ENCODE results near the gene HOXB5.
A peak's percentile ranks its signal among the peaks of the same experiment; 100 is the strongest.

The HOXB5 gene

GRCh38 chr17:48588074-48588415 lies 5.5 kb downstream of the HOXB5 start:
- DNase-seq, result no peak

GRCh38 chr17:48587276-48588073 lies 6.1 kb downstream of the HOXB5 start:
- DNase-seq, result no peak

GRCh38 chr17:48586355-48587258 lies 7.0 kb downstream of the HOXB5 start:
- no peak for DNase-seq

- DNase-seq, result no peak
Observed at GRCh38 chr17:48584223-48584741, 9.3 kb downstream of the HOXB5 start.

DNA sequence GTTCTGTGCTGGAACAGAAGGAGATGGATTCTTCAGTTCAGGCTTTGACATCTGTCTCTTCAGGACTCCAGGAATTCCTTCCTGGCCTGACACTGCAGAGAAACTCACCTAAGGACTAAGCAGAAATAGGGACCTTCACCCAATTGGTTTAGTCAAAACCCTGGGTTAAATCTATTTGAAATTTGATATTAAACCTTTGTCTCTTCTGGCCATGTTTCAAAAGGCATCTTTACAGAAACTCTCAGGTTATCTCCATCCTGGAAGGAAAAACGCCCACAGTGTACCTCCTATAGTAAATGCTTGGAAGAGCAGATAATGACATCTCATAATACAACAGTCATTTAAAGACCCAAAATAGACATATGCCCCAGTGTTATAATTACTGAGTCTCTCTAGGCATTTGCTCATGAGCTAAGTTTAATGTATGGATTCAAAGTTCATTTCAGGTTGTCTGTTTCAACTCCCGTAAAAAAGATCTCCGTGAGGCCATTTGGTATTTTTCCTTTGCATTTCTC lies 9.8 kb downstream of the HOXB5 start:
- no peak for DNase-seq

DNA sequence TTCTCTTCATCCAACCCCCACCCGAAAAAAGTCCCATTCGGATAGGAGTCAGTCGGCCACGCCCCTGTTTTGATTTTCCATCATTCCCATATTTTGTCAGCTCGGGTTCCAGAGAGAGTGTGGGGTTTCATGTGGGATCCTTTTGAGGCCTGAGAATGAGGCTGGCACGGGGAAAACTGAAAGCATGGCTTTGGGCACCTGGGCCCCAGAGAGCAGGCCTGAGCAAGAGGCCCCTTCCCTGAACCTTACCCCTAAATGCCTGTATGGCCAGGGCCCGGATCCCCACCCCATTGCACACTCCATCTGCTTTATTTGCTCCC lies 10.9 kb downstream of the HOXB5 start:
- DNase-seq, result no peak

GRCh38 chr17:48579760-48580554 lies 13.6 kb downstream of the HOXB5 start:
- DNase-seq, result no peak

DNA sequence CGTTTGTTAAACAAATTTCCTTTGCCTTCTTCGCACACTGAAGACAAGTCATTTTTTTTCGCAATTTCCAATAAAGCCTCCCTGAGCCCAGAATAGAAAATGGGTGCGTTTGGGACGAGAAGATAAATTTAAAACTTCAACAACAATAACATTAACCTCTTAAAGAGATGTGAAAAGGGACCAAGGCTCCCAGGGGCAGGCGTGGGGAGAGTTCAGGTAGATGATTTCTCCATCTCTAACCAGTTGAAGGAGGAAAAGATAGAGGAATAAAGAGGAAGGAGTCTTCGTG lies 14.2 kb downstream of the HOXB5 start:
- DNase-seq, result no peak

- no peak for DNase-seq
Observed at GRCh38 chr17:48578616-48579470, 14.7 kb downstream of the HOXB5 start.

DNA sequence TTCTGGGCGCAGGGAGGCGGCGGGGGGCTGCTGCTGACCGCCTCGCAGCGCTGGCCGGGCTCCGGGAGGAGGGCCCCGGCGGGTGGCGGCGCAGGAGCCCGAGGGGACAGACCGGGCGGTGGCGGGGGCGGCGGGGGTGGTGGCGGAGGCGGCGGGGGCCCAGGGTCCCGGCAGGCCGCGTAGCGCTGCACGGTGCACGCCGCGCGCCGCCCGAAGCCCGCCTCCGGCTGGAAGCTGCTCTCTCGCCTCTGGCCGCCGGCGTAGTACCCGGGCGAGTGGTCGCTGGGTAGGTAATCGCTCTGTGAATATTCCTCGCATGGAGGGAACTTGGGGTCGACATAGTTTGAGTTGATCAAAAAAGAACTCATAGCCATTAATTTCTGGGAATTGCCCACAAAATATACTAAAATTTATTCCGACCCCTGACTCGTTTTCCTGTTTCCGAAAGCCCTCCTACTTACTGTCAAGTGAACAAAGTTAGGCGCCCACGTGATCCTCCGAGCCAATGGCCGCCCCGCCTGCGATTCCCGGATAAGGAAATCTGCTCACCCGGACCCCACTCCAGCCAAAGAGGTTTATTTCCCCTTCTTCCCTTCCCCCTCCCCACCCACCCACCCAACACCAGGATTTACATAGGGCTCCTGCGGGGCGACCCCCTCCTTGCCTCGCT lies 15.5 kb downstream of the HOXB5 start, which contains the start of gene HOXB4:
TSS of gene HOXB4 (minus strand) at position 405 of the 670 bp plus-strand sequence. CDS start at position 374, 31 bp downstream.
- peak; percentile 65 for DNase-seq

DNA sequence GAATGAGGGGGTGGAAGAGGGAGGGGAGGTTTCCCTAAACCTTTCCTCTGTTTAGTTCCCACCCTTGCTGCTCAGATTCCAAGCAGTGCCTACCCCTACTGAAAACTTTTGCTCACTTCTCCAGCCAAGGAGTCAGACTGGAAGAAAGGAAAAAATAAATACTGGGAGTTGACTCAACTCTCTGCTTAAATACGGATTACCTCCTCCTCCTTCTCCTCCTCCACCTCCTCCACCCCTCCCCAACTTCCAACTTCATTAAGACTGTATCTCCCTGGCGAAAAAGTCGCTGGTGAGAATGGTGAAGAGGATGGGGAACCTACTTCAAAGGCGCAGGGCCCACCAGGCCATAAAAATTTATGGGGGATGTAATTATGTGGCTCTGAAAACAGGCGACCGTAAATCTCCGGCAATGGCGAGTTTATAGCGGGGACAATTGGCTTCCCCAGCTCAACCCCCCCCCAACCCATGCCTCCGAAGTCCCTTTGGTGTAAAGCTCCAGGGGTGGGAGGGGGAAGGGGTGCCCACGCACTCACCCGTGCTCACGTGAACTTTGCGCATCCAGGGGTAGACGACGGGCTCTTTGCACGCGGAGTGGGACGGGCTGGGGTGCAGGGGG lies 16.1 kb downstream of the HOXB5 start:
- no peak for DNase-seq

DNA sequence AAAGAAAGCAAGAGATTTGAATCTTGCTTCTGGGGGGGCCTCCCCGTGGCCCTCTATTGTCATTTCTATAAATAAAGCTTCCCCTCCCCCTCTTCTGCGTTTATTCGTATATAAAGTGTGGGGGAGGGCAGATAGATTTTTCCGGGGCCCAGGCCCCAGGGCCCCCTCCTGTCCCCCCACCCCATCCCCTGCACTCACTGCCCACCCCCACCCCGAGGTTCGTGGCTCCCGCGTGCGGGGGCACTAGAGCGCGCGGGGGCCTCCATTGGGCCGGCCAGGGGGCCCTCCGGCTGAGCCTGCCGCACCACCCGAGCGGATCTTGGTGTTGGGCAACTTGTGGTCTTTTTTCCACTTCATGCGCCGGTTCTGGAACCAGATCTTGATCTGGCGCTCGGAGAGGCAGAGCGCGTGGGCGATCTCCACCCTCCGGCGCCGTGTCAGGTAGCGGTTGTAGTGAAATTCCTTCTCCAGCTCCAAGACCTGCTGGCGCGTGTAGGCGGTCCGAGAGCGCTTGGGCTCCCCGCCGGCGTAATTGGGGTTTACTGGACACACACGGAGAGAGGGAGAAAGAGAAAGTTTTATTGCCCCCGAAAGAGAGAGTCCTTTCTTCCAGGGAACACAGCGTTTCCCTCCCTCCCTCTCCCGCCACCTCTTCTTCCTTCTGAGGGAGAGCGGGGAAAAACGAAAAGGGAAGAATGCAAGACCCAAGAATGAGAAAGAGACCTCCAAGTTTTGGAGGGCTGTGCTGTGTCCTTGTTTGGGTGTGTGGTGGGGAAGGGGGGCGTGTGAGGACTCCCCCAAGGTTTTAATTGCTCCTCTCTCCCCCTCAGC lies 16.9 kb downstream of the HOXB5 start:
- DNase-seq, result no peak

GRCh38 chr17:48575673-48576478 lies 17.7 kb downstream of the HOXB5 start:
- no peak for DNase-seq

- DNase-seq, result no peak
Observed at GRCh38 chr17:48575066-48575582, 18.5 kb downstream of the HOXB5 start.

GRCh38 chr17:48574505-48575065 lies 19.0 kb downstream of the HOXB5 start:
- no peak for DNase-seq

DNA sequence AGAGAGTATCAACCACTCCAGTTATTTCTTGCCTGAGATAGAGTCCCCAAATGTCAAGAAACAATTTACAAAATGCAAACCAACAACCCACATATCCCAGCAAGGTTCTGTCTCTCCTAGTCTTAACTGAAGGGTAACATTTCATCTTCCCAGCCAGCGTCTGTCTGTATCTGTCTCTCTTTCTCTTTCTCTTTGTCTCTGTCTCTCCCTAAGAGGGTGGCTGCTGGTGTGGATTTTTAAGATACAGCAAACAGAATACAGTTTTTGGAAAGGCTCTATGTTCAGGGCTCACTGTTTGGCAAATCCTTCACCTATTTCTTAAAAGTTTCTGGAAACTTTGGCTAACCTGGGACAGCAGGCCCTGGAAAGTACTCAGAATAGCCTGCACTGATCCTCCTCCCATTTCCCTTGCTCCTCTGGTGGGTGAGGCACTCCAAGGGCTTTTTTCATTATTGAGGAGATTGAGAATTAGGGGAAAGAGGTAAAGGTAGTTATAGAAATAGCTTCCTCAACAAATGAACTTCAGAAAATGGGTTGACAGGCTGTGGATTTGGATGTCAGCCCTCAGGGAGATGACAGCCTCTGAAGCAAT lies 21.7 kb downstream of the HOXB5 start:
- DNase-seq, result no peak

GRCh38 chr17:48571024-48571818 lies 22.4 kb downstream of the HOXB5 start:
- no peak for DNase-seq

All from activated CD4-positive, CD25-positive, alpha-beta regulatory T cell treated with anti-CD3 and anti-CD28 coated beads, Interleukin-2, amount 50 U/mL, for 72 hours (primary cell).